Measurements from ENCODE around the gene FANCM. TPM values are rescaled to one million over a fixed set of nuclear protein-coding genes. Genes with fewer than 3 reads are reported as not detected.

FANCM gene, protein sequence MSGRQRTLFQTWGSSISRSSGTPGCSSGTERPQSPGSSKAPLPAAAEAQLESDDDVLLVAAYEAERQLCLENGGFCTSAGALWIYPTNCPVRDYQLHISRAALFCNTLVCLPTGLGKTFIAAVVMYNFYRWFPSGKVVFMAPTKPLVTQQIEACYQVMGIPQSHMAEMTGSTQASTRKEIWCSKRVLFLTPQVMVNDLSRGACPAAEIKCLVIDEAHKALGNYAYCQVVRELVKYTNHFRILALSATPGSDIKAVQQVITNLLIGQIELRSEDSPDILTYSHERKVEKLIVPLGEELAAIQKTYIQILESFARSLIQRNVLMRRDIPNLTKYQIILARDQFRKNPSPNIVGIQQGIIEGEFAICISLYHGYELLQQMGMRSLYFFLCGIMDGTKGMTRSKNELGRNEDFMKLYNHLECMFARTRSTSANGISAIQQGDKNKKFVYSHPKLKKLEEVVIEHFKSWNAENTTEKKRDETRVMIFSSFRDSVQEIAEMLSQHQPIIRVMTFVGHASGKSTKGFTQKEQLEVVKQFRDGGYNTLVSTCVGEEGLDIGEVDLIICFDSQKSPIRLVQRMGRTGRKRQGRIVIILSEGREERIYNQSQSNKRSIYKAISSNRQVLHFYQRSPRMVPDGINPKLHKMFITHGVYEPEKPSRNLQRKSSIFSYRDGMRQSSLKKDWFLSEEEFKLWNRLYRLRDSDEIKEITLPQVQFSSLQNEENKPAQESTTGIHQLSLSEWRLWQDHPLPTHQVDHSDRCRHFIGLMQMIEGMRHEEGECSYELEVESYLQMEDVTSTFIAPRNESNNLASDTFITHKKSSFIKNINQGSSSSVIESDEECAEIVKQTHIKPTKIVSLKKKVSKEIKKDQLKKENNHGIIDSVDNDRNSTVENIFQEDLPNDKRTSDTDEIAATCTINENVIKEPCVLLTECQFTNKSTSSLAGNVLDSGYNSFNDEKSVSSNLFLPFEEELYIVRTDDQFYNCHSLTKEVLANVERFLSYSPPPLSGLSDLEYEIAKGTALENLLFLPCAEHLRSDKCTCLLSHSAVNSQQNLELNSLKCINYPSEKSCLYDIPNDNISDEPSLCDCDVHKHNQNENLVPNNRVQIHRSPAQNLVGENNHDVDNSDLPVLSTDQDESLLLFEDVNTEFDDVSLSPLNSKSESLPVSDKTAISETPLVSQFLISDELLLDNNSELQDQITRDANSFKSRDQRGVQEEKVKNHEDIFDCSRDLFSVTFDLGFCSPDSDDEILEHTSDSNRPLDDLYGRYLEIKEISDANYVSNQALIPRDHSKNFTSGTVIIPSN (N-terminal part only)
- 10 to 100 TPM; 11.7 to 15.1 (median 12.5) TPM for polyA plus RNA-seq (ENCODE audit: insufficient read length in 4 of 4)

- peak; percentile 92 to 99 (median 96) for DNase-seq (ENCODE audit: low read depth in 4 of 4, low spot score in 2 of 4)
Measured at GRCh38 chr14:45135659-45136395, at the start of gene FANCM. Gene FANCM, plus strand, starts transcription at chr14:45135930. Its CDS starts 102 bp downstream, at chr14:45136032.

GRCh38 chr14:45089813-45090212 is 45.9 kb upstream of the FANCM start:
- DNase-seq (ENCODE audit: low read depth in 4 of 4, low spot score in 2 of 4) = no peak

DNA sequence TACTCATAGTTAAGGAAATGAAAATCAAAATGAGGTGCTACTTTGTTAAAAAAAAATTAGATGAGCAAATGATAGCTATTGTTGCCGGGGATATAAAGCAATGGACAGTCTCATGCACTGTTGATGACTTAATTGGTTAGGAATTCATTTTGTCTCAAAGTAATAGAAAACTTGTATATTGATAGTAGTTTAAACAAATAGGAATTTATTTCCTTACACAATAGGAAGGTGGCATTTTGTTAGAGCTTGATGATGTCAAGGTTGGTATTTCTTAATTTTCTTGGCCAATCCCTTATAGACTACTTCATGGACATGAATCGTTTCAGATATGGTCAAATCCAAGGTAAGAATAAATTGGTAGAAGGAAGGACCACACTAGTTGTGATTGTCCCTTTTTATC is 44.0 kb upstream of the FANCM start:
- DNase-seq (ENCODE audit: low read depth in 4 of 4, low spot score in 2 of 4) = no peak

GRCh38 chr14:45094275-45094674 is 41.5 kb upstream of the FANCM start:
- no peak for DNase-seq (ENCODE audit: low read depth in 4 of 4, low spot score in 2 of 4)

DNA sequence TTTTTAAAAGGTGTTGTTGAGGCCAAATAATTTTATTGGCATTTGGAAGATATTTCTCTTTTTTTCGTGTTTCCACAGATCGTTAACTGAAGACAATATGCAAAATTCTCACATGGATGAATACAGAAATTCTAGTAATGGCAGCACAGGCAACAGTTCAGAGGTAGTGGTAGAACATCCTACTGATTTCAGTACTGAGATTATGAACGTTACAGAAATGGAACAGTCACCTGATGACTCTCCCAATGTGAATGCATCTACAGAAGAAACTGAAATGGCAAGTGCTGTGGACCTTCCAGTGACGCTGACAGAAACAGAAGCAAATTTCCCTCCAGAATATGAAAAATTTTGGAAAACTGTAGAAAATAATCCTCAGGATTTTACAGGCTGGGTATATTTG is 40.6 kb upstream of the FANCM start:
- no peak for DNase-seq (ENCODE audit: low read depth in 4 of 4, low spot score in 2 of 4)

DNA sequence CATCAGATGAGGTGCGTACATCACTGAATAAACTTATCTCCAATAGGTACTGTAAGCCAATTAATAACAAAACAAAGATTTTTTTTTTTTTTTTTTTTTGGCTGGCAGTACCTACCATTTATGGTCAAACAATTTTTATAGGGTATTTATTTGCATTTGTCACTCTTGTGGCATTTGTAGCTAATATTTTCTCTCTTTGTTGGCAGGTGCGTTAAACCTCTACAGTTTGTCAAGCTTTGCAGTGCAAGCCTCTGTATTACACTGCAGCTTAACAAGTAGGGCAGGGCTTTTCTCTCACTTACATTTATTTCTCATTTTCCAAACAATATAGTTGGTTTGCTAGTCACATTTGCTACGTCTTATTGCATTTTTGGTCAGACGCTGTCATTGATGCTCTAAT is 39.5 kb upstream of the FANCM start:
- no peak for DNase-seq (ENCODE audit: low read depth in 4 of 4, low spot score in 2 of 4)

GRCh38 chr14:45103806-45104205 is 31.9 kb upstream of the FANCM start:
- no peak for DNase-seq (ENCODE audit: low read depth in 4 of 4, low spot score in 2 of 4)

- DNase-seq (ENCODE audit: low read depth in 4 of 4, low spot score in 2 of 4) = no peak
Measured at GRCh38 chr14:45104561-45104960, 31.2 kb upstream of the FANCM start.

GRCh38 chr14:45112896-45113781 is 22.6 kb upstream of the FANCM start:
- DNase-seq (ENCODE audit: low read depth in 4 of 4, low spot score in 2 of 4) = no peak

DNA sequence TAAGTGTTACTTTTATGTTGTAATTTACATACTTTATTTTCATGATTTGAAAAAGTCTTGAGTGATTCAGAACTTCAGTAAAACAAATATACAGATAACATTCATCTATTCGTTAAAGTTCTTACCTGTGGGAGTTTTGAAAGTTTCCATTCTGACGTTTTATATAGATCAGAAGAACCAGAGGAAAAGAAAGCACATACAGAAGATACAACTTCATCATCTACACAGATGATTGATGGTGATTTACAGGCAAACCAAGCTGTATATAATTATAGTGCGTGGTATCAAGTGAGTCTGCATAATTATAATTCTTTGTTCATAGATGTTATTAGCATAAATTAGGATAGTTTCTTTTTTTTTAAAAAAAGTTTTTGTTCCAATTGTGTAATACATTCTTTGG is 21.4 kb upstream of the FANCM start:
- DNase-seq (ENCODE audit: low read depth in 4 of 4, low spot score in 2 of 4) = no peak

DNA sequence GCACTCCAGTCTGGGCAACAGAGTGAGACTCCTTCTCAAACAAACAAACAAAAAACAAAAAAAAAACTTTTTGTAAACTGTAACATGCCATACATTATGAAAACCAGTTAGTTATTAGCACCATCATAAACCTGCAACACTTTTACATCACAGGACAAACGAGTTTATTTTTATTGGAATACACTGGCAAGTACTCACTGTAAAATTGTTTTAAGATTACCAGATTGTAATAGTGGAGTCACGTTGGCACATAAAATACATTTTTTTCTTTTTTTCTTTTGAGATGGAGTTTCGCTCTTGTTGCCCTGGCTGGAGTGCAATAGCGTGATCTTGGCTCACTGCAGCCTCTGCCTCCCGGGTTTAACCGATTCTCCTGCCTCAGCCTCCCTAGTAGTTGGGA is 17.1 kb upstream of the FANCM start:
- no peak for DNase-seq (ENCODE audit: low read depth in 4 of 4, low spot score in 2 of 4)

DNA sequence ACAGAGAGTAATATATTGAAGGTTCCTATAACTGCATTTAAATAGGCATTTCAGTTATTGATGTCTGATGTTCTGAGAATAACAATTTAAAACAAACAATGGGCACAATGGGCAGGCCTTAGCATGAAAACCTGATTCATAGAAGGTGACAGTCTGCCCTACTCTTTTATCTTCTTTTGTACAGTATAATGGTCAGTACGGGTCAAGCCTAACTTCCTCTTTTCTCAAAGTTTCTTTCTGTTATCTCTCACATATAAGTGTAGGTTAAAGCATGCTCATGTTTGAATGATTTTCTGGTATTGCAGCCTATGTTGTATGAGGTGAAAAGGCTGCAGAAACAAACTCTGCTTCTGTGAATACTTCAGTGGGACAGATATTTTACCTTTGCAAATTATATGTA is 15.6 kb upstream of the FANCM start:
- no peak for DNase-seq (ENCODE audit: low read depth in 4 of 4, low spot score in 2 of 4)

GRCh38 chr14:45123271-45123670 is 12.5 kb upstream of the FANCM start:
- DNase-seq (ENCODE audit: low read depth in 4 of 4, low spot score in 2 of 4) = no peak

DNA sequence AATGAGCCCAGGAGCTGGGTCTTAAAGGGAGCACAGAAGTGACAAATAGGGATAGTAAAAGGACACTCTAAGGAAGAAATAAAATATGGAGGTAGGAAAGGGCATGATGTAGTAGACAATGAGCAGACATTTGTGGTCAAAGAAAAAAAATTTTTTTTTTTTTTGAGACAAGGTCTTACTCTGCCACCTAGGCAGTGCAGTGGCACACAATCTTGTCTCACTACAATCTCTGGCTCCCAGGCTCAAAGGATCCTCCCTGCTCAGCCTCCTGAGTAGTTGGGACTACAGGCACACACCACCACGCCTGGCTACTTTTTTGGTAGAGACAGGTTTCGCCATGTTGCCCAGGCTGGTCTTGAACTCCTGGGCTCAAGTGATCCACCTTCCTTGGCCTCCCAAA is 10.0 kb upstream of the FANCM start:
- no peak for DNase-seq (ENCODE audit: low read depth in 4 of 4, low spot score in 2 of 4)

GRCh38 chr14:45128963-45129629 is 6.6 kb upstream of the FANCM start:
- no peak for DNase-seq (ENCODE audit: low read depth in 4 of 4, low spot score in 2 of 4)

GRCh38 chr14:45133683-45134050 is 2.1 kb upstream of the FANCM start:
- peak in 1 of 4 donors; percentile 2 for DNase-seq (ENCODE audit: low read depth in 4 of 4, low spot score in 2 of 4)

GRCh38 chr14:45134051-45134958 is 1.4 kb upstream of the FANCM start, which contains the start of gene FKBP3:
Gene FKBP3, minus strand, starts transcription at chr14:45134481. Its CDS starts 25 bp downstream, at chr14:45134456.
- peak; percentile 93 to 98 (median 94) for DNase-seq (ENCODE audit: low read depth in 4 of 4, low spot score in 2 of 4)

Measured in left renal cortex interstitium (tissue), 4 donors.